ENCODE data around the gene PARN. TPM values are rescaled to one million over a fixed set of nuclear protein-coding genes. Genes with fewer than 3 reads are reported as not detected.

PARN gene
- total and polyA plus RNA-seq, 2 of the 8 experiments (the other 6 are each of a cell fraction or from before 2014, with no cell fraction given) = 24.5 to 44.6 TPM

DNA sequence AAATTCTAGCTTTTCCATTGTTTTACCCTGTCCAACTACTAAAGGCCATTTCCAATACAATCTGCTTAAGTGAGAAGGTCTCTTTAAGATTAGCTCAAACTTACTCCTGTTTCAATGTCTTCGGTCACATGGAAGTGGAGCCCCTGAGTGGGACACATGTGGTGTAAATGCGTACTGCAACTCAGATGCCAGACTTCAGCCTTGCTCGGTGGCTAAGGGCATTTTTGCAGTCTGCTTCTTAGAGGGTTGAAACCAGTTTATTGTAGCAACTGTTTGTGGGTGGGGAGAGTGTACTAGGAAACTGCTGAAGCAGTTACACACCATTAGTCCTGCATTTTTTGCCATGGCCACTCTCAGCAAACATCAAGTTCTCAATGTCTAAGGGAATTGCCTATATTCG is 140.6 kb downstream of the PARN start (continued):
- TF ChIP-seq GABPA (IDR thresholded peaks at IDR 0.05; ENCODE audit: borderline replicate concordance, insufficient read depth, low read length) (no peak), CHD2 (IDR thresholded peaks at IDR 0.05; ENCODE audit: low read length) (no peak), PHF8 (conservative IDR thresholded peaks at IDR 0.05; ENCODE audit: low read depth, low read length) (no peak), JUN (IDR thresholded peaks at IDR 0.05; ENCODE audit: low read depth, low read length) (no peak)
